HG02588 (cell line): Measurements from ENCODE around the gene DUSP2.
A peak's percentile ranks its signal among the peaks of the same experiment; 100 is the strongest.

Source experiments
- ATAC-seq: cut with Tn5 transposase; IDR thresholded peaks from one replicate; pipeline ENCODE4 v1.9.1; 2021; ENCODE audit warnings: mild to moderate bottlenecking, moderate library complexity; ENCODE audit not compliant: unreplicated experiment

The DUSP2 gene, protein sequence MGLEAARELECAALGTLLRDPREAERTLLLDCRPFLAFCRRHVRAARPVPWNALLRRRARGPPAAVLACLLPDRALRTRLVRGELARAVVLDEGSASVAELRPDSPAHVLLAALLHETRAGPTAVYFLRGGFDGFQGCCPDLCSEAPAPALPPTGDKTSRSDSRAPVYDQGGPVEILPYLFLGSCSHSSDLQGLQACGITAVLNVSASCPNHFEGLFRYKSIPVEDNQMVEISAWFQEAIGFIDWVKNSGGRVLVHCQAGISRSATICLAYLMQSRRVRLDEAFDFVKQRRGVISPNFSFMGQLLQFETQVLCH

DNA sequence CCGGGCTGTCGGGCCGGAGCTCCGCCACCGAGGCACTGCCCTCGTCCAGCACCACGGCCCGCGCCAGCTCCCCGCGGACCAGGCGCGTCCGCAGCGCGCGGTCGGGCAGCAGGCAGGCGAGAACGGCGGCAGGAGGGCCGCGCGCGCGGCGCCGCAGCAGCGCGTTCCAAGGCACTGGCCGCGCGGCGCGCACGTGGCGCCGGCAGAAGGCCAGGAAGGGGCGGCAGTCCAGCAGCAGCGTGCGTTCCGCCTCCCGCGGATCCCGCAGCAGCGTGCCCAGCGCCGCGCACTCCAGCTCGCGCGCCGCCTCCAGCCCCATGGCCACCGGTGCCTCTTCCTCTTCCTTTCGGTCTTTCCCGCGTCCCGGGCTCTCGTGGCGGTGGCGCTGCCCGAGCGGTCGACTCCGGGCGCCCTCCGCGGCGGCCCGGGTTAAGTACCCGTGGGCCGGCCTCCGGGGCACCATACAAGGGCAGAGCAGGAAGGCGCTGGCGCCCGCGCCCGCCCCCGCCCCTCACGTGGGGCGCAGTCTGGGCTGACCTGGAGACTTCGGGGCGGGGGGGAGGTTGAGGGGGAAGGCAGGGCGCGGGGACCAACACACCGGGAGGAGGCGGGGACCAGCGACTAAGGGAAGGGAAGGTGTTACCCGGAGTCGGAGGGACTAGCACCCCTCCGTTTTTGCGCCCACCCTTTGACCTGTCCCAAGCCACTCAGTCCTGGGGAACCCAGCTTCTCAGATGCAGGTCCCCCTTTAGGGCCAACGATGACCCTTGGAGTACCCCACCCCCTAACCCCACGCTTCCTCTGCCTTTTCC lies at the start of gene DUSP2:
TSS of gene DUSP2 (minus strand) at position 405 of the 812 bp plus-strand sequence. CDS start at position 319, 86 bp downstream.
- ATAC-seq = peak; percentile 46

DNA sequence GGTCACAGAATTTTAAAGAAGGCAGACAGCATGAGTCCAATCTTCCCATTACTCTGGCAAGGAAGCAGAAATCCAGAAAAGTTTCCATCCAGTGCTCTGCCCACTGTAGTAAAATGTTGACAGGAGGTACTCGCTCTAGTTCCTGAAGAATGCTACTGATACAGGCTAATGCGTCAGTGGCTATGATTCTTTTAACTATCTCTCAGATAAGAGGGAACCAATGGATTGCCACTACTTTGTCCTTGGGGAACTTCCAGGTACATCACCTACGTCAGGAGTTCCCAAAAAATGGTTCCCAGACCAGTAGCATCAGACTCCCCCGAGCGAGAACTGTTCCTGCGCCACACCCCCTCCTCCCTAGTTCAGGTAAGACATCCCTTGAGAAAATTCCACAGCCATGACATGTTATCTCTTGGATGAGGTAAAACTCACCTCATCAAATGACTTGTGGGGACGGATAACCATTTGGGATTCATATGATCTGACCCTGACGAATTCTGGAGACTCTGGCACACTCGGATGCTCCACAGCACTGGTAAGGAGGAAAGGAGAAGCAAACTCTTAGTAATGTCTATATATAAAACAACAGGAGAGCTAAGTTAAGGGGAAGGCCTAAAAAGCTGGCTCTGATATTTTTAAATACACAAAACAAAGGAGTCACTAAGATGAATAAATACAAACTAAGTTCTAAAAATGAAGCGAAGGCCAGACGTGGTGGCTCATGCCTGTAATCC lies 46.9 kb upstream of the DUSP2 start:
- ATAC-seq = no peak

DNA sequence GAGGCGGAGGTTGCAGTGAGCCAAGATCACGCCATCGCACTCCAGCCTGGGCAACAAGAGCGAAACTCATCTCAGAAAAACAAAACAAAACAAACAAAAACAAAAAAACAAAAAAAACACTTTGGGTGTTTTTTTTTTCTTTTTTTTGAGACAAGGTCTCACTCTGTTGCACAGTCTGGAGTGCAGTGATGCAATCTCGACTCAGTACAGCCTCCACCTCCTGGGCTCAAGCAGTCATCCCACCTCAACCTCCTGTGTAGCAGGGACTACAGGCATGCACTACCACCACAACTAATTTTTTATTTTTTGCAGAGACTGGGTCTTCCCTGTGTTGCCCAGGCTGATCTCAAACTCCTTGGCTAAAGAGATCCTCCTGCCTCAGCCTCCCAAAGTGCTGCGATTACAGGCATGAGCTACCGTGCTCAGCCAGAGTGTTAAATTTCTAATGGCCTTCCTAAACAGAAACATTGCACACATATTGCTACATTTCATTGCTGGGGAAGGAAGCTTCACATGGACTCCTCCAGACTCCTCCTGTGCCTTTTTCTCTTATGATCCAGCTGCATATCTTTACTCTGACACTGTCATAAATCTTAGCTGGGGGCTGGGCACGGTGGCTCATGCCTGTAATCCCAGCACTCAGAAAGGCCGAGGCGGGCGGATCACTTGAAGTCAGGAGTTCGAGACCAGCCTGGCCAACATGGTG lies 43.7 kb upstream of the DUSP2 start:
- ATAC-seq = no peak

DNA sequence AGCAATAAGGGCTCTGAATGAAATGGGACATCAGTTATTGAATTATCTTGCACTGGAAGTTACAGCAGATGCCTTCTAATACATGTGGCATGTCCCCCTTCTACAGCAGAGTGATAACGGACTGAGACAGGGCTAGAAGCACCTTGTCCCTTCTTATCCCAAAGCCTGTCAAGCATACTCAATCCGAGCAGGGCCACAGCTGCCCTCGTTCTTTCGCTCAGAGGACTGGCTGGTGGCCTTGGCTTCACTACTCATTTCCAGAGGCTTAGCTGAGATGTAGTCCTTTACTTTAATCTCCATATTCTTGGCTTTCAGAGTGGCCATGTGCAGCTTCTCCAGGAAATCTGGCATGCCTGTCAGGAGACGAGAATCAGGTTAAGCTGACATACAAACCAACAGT lies 41.3 kb upstream of the DUSP2 start:
- ATAC-seq = no peak

DNA sequence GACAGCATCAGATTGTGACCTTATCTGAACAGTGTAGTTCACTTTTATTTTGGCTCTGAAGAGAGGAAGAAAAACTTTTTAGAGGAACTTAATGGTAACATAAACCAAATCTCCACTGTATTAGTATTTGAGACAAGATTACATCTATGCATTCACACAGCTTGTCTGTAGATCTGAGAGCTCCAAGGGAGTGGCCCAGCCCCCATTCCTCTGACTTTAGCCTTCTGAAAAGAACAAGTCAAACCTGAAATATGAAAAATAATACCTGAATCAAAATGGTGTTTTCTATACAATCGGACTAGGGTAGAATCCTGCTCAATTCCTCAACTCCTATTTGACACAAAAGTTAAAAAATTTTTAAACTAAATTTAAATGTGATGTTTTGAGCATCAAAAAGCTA lies 40.3 kb upstream of the DUSP2 start:
- no peak for ATAC-seq

DNA sequence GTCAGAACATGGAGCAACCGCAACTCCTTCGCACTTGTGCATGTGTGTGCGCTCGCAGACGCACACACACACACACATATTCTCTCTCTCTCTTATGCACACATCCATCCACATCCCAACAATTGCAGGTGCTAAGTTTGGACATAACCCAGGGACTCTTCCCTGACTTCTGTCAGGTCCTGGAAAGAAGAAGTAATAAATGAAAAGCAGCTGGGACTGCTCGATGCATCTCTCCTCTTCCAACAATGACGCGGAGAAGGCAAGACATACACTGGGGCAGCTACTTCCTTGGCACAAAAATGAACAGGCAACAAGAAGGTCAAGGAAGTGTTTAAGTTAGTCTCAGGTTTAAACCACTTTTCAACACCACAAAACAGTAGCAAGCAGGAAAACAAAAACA lies 39.7 kb upstream of the DUSP2 start:
- ATAC-seq = no peak

DNA sequence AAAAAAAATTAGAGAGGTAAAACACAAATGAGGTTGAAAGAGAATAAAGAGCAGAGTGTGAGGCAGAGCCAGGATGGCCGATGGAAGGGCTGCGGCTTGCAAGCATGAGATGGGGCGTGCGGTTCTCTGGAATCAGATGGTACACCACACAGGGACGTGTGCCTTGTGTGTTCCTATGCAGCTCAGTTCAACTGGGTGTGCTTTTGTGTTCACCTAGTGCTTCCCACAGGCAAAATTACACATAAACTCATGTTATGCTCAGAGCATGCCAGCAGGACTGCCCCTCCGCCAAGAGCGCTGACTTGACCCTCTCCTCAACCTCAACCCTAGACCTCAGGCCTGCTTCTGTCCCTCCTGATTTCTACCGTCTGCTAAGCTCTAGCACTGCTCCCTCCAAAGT lies 38.9 kb upstream of the DUSP2 start:
- ATAC-seq = no peak

DNA sequence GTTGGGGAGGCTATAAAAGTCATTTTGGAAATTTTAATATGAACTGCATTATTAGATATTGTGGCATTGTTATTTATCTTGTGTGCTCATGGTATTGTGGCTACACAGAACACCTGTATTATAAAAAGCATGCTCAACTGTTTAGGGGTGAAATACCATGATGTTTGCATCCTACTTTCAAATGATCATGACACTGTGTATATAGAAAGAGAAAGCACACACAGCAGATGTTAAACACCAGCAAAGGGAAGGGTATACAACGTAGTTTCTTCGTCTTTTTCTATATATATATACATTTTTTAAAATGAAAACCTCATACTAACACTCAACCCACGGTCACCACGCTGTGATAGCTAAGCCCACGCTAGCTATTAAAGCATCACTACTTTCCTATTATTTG lies 36.3 kb upstream of the DUSP2 start:
- ATAC-seq = no peak

DNA sequence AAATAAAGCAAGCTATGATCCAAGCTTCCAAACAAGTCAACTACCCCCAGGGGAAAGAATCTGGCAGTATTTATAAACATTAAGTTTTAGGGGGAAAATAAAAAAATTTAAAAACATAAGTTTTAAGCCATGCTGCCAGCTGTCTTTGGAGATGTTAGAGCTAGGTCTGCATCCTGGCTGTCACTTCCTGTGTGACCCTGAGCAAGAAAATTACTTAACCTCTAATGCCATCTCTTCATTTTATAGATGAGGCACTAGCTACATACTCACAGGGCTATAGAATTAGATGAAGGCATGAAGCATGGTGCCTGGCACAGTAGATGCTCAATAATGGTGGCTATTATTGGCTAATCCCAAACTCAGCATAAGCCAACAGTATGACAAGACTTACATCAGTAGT lies 35.3 kb upstream of the DUSP2 start:
- ATAC-seq = no peak

DNA sequence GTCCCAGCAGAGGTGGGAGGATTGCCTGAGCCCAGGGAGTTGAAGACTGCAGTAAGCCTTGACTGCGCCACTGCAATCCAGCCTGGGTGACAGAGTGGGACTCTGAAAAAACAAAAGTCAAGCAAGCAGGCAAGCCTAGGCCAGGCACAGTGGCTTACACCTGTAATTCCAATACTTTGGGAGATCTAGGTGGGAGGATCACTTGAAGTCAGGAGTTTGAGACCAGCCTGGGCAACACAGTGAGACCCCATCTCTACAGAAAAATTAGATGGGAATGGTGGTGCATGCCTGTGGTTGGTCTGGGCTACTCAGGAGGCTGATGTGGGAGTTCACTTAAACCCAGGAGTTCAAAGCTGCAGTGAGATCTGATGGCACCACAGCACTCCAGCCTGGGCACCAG lies 34.8 kb upstream of the DUSP2 start:
- ATAC-seq = no peak

DNA sequence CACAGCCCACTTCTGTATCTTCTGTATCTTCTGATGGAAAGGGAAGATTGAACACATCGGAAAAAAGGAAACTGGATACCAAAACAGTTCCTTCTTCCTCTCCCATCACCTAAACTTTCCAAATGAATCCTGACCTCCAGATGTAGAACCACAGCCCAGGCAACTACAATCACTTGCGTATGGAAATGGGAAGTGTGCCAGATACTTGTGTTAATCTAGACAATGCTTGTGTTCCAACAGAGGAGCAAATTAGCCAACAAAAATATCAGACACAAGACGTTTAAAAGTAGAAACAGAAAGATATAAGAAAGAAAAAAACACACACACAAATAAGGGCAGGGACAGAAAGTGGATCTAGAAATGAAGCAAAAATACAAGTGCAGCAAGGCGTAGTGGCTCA lies 31.4 kb upstream of the DUSP2 start:
- no peak for ATAC-seq

DNA sequence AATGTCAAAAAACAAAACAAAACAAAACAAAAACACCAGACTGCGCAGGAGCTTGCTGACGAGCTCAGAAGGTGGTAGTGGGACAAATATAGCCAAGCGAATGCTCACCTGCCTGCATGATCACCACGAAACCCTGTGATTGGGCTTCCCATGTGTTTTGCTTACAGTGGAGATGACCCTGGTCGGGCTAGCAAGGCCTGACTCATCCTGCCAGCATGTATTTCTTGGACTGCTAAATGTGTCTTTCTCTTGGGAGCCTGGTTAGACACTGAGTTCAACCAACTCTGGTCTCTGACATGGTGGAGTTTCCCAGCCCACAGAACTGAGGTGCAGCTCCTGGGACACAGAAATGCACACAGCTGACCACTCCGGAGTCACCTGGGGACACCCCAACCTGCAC lies 30.7 kb upstream of the DUSP2 start:
- no peak for ATAC-seq

DNA sequence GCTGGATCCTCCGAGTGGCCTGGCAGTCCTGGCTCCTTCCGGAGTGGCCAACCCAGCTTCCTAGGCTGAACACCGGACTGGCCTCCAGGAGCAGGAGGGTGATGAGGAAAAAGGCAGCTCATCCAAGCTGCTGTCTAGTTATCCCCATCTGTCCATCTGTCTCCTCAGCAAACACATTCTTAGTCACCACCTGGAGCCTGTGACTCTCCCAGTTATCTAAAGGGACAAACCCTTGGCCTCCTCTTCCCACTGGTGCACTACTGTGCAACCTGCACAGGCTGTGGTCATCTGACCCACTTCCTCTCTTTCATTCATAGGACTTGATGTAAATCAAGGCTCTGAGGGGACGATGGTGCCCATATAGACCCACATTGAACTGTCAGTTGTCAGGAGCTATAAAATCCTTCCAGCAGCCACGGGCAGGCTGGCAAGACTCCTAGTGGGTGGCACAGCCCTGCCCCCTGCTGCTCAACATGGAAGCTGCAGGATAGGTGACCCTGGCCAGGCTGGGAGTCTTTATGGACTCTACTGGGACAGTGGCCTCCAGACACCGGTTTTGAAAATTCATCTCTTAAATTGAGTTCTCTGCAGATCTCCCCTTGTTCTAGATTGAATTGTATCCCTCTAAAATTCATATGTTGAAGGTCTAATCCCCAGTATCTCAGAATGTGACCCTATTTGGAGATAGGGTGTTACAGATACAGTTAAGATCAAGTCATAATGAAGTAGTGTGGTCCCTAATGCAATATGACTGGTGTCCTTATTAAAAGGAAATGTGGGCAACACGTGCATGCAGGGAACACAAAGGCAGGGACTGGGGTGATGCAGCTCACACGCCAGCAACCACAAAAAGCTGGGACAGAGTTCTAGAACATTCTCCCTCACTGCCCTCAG lies 29.3 kb upstream of the DUSP2 start:
- peak; percentile 57 for ATAC-seq

DNA sequence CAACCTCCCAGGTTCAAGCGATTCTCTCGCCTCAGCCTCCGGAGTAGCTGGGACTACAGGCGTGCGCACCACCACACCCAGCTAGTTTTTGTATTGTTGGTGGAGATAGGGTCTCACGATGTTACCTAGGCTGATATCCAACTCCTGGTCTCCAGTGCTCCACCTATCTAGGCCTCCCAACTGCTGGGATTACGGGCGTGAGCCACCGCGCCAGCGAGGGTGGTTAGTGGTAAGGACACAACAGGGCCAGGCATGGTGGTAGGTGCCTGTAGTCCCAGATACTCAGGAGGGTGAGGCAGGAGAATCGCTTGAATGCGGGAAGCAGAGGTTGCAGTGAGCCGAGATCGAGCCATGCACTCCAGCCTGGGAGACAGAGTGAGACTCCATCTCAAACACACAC lies 26.6 kb upstream of the DUSP2 start:
- no peak for ATAC-seq

DNA sequence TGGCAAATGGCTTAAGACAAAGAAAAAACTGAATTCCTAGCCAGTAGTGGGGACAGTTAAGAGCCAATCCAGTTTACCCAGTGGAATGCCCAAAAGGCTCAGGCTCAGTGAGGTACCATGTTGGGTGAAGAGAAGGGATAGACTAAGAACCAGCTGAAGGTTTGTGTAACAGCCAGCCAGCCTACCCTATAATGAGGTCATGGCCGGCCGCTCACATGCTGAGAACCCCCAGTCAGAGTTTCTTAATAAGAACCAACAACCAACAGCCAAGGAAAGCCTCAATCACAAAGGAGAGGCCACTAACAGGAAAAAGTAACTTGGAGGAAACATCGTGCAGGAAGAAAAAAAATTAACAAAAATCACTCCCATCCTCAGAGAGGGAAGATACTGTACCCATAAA lies 25.4 kb upstream of the DUSP2 start:
- no peak for ATAC-seq

DNA sequence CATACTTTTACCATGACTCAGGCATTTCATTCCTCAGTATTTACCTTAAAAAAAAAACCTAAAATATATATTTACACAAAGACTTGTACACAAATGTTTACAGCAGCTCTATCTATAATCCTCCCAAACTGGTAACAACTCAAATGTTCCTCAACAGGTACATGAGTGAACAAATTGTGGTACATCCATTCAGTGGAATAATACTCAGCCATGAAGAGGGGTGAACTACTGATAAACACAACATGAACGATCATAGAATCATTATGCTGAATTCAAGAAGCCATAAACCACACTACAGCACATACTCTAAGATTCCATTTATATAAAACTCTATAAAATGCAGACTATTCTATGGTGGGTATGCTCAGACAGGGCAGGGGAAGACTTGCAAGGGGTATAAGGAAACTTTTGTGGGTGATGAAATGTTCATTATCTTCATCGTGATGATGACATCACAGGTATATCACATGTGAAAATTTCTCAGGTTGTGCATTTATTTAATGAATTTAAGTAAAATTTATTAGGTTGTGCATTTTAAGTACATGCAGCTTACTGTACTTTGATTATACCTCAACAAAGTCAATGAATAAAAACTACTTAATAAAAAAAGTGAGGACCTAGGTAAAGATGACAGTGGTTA lies 24.7 kb upstream of the DUSP2 start:
- ATAC-seq = no peak

DNA sequence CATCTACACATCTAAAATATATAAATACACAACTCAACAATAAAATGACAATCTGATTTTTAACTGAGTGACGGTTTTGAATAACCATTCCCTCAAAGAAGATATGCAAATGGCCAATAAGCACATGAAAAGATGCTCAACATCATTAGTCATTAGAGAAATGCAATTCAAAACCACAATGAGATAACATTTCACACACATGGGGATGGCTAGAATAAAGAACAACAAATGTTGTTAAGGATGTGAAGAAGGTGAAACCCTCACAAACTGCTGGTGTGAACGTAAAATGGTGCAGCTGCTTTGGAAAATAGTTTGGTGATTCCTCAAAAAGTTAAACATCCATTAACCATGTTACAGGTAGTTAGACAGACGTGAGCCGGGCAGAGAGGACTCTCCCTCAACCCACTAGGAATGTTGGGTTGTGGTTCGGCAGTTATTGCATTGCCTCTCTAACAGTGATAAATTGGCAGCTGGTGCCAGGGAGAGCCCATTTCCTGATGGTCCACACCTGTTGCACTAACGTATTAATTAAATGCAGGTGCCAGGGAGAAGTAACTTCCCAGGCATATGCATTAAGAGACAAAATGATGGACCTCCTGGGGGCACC lies 22.3 kb upstream of the DUSP2 start:
- no peak for ATAC-seq

DNA sequence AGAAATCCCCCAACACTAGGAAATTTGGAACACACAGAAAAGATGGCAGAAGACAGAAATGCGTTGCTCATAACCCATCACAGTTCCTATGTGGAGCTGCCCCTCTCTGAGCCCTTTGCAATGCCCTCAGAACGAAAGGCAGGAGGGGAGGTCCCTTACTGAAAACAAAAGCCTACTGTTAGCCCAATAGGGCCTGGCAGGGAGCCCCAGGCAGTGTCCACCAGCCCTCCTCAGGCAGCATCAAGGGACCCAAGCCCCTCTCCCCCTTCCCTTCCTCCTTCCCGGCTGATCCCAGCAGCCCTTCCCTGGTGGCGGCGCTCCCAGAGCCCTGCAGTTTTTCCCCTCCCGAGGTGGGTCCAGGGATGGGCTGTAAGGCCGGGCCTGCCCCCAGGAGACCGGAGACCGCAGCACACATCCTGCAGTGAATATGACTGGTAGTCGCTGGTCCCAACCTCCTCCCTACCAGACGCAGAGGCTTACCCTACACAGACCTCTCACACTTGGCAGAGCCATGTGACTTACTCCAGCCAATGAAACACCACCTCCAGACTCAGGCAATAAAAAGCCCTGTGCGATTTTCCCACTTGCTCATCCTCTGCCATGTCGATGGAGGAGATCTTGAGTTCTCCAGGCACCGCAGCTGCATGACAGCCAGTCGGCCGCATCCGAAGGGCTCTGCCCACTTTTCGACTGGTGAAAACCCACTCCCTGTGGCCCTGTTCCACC lies 19.4 kb upstream of the DUSP2 start:
- peak; percentile 61 for ATAC-seq
